HepG2 (cell line): Measurements from ENCODE around the gene TUFM. TPM values are rescaled to one million over a fixed set of nuclear protein-coding genes. Genes with fewer than 3 reads are reported as not detected.
A peak's percentile ranks its signal among the peaks of the same experiment; 100 is the strongest.

Experiments used
- AGO2 ChIP-seq: fragments of 200-400 bp; formaldehyde crosslinking; optimal IDR thresholded peaks from 2 replicates; pipeline ENCODE3; 2017; ENCODE audit warnings: mild to moderate bottlenecking, low read depth, low read length, moderate library complexity
- ATF2 ChIP-seq: sonication (generic); formaldehyde crosslinking; IDR thresholded peaks from 2 replicates; pipeline ENCODE4 v1.4.0; 2020; ENCODE audit warnings: missing genetic modification reagents
- CCDC6 ChIP-seq: sonication (generic); formaldehyde crosslinking; IDR thresholded peaks from 2 replicates; pipeline ENCODE4 v1.8.1; 2022; ENCODE audit warnings: mild to moderate bottlenecking, missing genetic modification reagents, moderate library complexity
- NFKB2 ChIP-seq: sonication (generic); formaldehyde crosslinking; IDR thresholded peaks from 2 replicates; pipeline ENCODE4 v1.4.0; 2020; ENCODE audit warnings: missing genetic modification reagents, borderline replicate concordance
- PATZ1 ChIP-seq: sonication (generic); formaldehyde crosslinking; IDR thresholded peaks from 2 replicates; pipeline ENCODE4 v1.4.0; 2020; ENCODE audit warnings: missing genetic modification reagents
- SMARCC2 ChIP-seq: fragments of 450-650 bp; IDR thresholded peaks from 2 replicates; pipeline ENCODE4 v1.6.1; 2017; ENCODE audit warnings: antibody characterized with exemption, mild to moderate bottlenecking
- SSRP1 ChIP-seq: IDR thresholded peaks from 2 replicates; pipeline ENCODE4 v1.6.1; 2016; ENCODE audit warnings: control low read depth
- SYNCRIP ChIP-seq: fragments of 200-400 bp; formaldehyde crosslinking; IDR thresholded peaks from 2 replicates; pipeline ENCODE4 v1.6.1; 2018; ENCODE audit warnings: mild to moderate bottlenecking, low read depth, low read length; ENCODE audit not compliant: insufficient read depth
- ZNF143 ChIP-seq: sonication (generic); formaldehyde crosslinking; IDR thresholded peaks from 2 replicates; pipeline ENCODE4 v1.4.0; 2020; ENCODE audit warnings: missing genetic modification reagents
- ZNF503 ChIP-seq: sonication (generic); formaldehyde crosslinking; IDR thresholded peaks from 2 replicates; pipeline ENCODE4 v1.4.0; 2020; ENCODE audit warnings: missing genetic modification reagents
- ZNF563 ChIP-seq: sonication (generic); formaldehyde crosslinking; IDR thresholded peaks from 2 replicates; pipeline ENCODE4 v1.8.0; 2022; ENCODE audit warnings: mild to moderate bottlenecking, moderate library complexity, missing genetic modification reagents
- ZNF816 ChIP-seq: sonication (generic); formaldehyde crosslinking; IDR thresholded peaks from 2 replicates; pipeline ENCODE4 v1.8.0; 2022; ENCODE audit warnings: missing genetic modification reagents, mild to moderate bottlenecking, borderline replicate concordance
- ZNF878 ChIP-seq: sonication (generic); formaldehyde crosslinking; IDR thresholded peaks from 2 replicates; pipeline ENCODE4 v1.8.1; 2023; ENCODE audit warnings: mild to moderate bottlenecking, missing genetic modification reagents, moderate library complexity
- polyA plus RNA-seq, 8 experiments: library from polyadenylated mRNA; depleted of rRNA in 3 of 8; stranded (reverse) in 7 of 8; unstranded in 1 of 8; fragments of >200 nt; fragmentation: Illumina TruSeq in 4 of 8; extraction: Trizol in 4 of 8; gene quantifications; 2 replicates each; pipeline versions ENCODE4 v1.2.1 to v1.2.3, GENCODE V29; 2011 to 2016; ENCODE audit warnings: low read depth in 4 of 8, missing spikeins in 1 of 8, mixed read lengths in 1 of 8; ENCODE audit not compliant: insufficient read depth in 1 of 8
- total RNA-seq, 5 experiments: library from RNA; depleted of rRNA; stranded (reverse); fragments of >200 nt; fragmentation: Illumina TruSeq; extraction: Trizol; gene quantifications; 2 replicates each; pipeline ENCODE4 v1.2.3, GENCODE V29; 2016; ENCODE audit warnings: low read depth in 1 of 5

Gene TUFM
- total and polyA plus RNA-seq, 2 of the 13 experiments (the other 11 are each of a cell fraction or from before 2014, with no cell fraction given), result 206 to 298 TPM

- TF ChIP-seq PATZ1 (CRISPR knock-in tag) (no peak; the same call in 1 of the 2 replicates), ZNF816 (CRISPR knock-in tag) (no peak), ZNF503 (CRISPR knock-in tag) (no peak), SMARCC2 (no peak), CCDC6 (CRISPR knock-in tag) (no peak), SSRP1 (CRISPR knock-in tag) (no peak), AGO2 (peak; percentile 84), NFKB2 (CRISPR knock-in tag) (no peak), ZNF563 (CRISPR knock-in tag) (no peak), SYNCRIP (no peak), ATF2 (CRISPR knock-in tag) (no peak), ZNF878 (CRISPR knock-in tag) (no peak), ZNF143 (CRISPR knock-in tag) (no peak)
Measured at GRCh38 chr16:28875134-28876018, 29.2 kb upstream of the TUFM start (continued).
